Neutrophil (primary cell): Measurements from ENCODE around the gene DLEU7.

Experiments used
- H3K27ac ChIP-seq: fragments of 200-600 bp; sonication (generic); 2 replicates; pipeline ENCODE4 v1.5.1; 2016; ENCODE audit warnings: mild to moderate bottlenecking, moderate library complexity
- H3K27me3 ChIP-seq: fragments of 200-600 bp; sonication (generic); 2 replicates; pipeline ENCODE4 v1.6.0; 2016; ENCODE audit warnings: mild to moderate bottlenecking
- H3K36me3 ChIP-seq: fragments of 200-600 bp; sonication (generic); 2 replicates; pipeline ENCODE4 v1.5.1; 2017
- H3K4me1 ChIP-seq, 2 experiments: fragments of 200-600 bp in 1 of 2; sonication (generic) in 1 of 2; 1 replicate in 1 of 2; 2 replicates in 1 of 2; pipeline versions ENCODE4 v1.5.1 to v1.6.1; 2013 to 2016; ENCODE audit warnings: low read depth in 1 of 2, low read length in 1 of 2, mild to moderate bottlenecking in 1 of 2, moderate library complexity in 1 of 2; ENCODE audit not compliant: control insufficient read depth in 1 of 2, insufficient read depth in 1 of 2
- H3K4me3 ChIP-seq, 2 experiments: fragments of 200-600 bp in 1 of 2; sonication (generic) in 1 of 2; 1 replicate in 1 of 2; 2 replicates in 1 of 2; pipeline ENCODE4 v1.5.1; 2013 to 2016; ENCODE audit warnings: low read depth in 1 of 2, low read length in 1 of 2, mild to moderate bottlenecking in 1 of 2, moderate library complexity in 1 of 2
- H3K9me3 ChIP-seq: fragments of 200-600 bp; sonication (generic); 2 replicates; pipeline ENCODE4 v1.5.1; 2016
- TF ChIP-seq, protein P1 (sequence below): fragments of 200-600 bp; sonication (generic); IDR thresholded peaks from 2 replicates; pipeline ENCODE4 v1.5.1; 2016; ENCODE audit warnings: antibody characterized with exemption

Gene DLEU7

GRCh38 chr13:50844084-50844875 is 788 bp upstream of the DLEU7 start:
- TF ChIP-seq, protein P1, sequence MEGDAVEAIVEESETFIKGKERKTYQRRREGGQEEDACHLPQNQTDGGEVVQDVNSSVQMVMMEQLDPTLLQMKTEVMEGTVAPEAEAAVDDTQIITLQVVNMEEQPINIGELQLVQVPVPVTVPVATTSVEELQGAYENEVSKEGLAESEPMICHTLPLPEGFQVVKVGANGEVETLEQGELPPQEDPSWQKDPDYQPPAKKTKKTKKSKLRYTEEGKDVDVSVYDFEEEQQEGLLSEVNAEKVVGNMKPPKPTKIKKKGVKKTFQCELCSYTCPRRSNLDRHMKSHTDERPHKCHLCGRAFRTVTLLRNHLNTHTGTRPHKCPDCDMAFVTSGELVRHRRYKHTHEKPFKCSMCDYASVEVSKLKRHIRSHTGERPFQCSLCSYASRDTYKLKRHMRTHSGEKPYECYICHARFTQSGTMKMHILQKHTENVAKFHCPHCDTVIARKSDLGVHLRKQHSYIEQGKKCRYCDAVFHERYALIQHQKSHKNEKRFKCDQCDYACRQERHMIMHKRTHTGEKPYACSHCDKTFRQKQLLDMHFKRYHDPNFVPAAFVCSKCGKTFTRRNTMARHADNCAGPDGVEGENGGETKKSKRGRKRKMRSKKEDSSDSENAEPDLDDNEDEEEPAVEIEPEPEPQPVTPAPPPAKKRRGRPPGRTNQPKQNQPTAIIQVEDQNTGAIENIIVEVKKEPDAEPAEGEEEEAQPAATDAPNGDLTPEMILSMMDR = no peak
- peaks cover 5 to 9% of the 10 kb centered on the region in 2 experiments for H3K4me1 ChIP-seq
- no peaks in the 10 kb centered on the region for H3K36me3 ChIP-seq
- H3K27me3 ChIP-seq = peaks cover 29% of the 10 kb centered on the region
- no peaks in the 10 kb centered on the region for H3K9me3 ChIP-seq
- no peak overlapping the region for H3K27ac ChIP-seq
- H3K4me3 ChIP-seq = no peak overlapping the region

DNA sequence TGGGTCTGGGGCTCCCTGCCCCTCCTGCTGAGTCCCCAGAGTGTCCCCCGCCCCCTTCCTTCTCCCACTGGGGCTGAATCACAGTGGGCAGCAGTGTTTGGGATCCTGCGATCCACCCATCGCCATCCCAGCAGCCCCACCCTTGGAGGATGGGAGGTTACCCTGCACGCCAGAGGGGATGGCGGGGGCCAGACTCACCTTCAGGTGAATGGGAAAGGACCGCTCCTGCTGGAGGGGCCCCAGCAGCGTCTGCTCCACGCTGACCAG is 569 bp downstream of the DLEU7 start:
- Histone ChIP-seq H3K27ac (no peak overlapping the region), H3K27me3 (peaks cover 29% of the 10 kb centered on the region), H3K9me3 (no peaks in the 10 kb centered on the region), H3K4me3 (no peak overlapping the region), H3K36me3 (no peaks in the 10 kb centered on the region), H3K4me1 (peaks cover 5 to 9% of the 10 kb centered on the region in 2 experiments)
- TF ChIP-seq, protein P1 = no peak

GRCh38 chr13:50842251-50842989 is 1.1 kb downstream of the DLEU7 start:
- no peaks in the 10 kb centered on the region for H3K36me3 ChIP-seq
- TF ChIP-seq, protein P1 = no peak
- no peaks in the 10 kb centered on the region for H3K9me3 ChIP-seq
- H3K4me1 ChIP-seq = peaks cover 5 to 9% of the 10 kb centered on the region in 2 experiments
- H3K27me3 ChIP-seq = peaks cover 29% of the 10 kb centered on the region
- no peak overlapping the region for H3K4me3 ChIP-seq
- no peak overlapping the region for H3K27ac ChIP-seq

DNA sequence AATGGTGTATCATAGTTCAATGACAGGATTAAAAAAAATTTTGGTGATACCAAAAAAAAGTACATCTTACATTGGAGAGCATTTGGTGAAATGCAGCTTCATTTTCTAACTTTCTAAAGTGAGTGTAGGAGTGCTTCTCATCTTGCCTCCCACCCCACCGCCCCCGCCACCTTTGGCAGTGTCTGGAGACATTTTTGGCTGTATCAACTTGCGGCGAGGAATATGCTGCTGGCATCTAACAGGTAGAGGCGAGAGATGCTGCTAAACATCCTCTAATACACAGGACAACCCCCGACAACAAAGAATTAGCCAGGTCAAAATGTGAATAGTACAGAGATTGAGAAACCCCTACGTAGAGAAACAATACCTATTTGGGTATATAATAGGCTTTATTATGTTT is 1.7 kb downstream of the DLEU7 start:
- H3K27ac ChIP-seq = no peak overlapping the region
- H3K4me3 ChIP-seq = no peak overlapping the region
- no peaks in the 10 kb centered on the region for H3K36me3 ChIP-seq
- TF ChIP-seq, protein P1 = no peak
- H3K9me3 ChIP-seq = no peaks in the 10 kb centered on the region
- peaks cover 5 to 9% of the 10 kb centered on the region in 2 experiments for H3K4me1 ChIP-seq
- H3K27me3 ChIP-seq = peaks cover 29% of the 10 kb centered on the region

DNA sequence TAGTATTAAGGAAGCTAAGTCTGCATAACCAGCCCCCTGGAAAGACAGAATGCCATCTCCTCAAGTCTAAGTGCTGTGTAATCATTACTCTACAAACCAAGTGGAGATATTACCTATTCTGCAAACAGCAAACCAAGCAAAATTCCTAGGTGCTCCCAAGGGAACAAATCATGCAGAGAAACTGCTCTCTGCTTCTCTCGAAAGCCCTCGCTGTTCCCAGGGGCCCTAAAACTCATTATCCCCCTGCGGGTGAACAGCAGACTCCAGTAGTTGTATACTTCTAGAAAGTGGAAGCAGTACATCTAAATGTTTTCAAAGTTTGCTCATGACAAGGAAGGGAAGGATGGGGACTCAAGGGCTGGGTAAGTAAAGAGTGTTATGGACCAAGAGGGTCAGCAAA is 3.2 kb downstream of the DLEU7 start:
- TF ChIP-seq, protein P1 = no peak
- peaks cover 29% of the 10 kb centered on the region for H3K27me3 ChIP-seq
- no peak overlapping the region for H3K4me3 ChIP-seq
- no peak overlapping the region for H3K27ac ChIP-seq
- H3K9me3 ChIP-seq = no peaks in the 10 kb centered on the region
- H3K4me1 ChIP-seq = peaks cover 5 to 9% of the 10 kb centered on the region in 2 experiments
- no peaks in the 10 kb centered on the region for H3K36me3 ChIP-seq
